IMR-90 (cell line): ENCODE results near the gene SORBS1. TPM values are rescaled to one million over a fixed set of nuclear protein-coding genes. Genes with fewer than 3 reads are reported as not detected.

ENCODE experiments used
- ATAC-seq: fragments of 200-7000 bp; cut with Tn5 transposase; 2 replicates; pipeline ENCODE4 v1.9.1; 2020; ENCODE audit warnings: low read depth, mild to moderate bottlenecking, moderate library complexity
- BruUV-seq: library from RNA; stranded (reverse); fragments of 400-500 nt; replicated peaks from 2 replicates; lab custom pipeline; 2021; lab: Mats Ljungman, UMichigan
- CTCF ChIA-PET: fragments of 300-600 bp; formaldehyde crosslinking; extraction: SDS; loops from one replicate; lab custom pipeline; 2021; ENCODE audit warnings: antibody characterized with exemption; lab: Yijun Ruan, JAX
- POLR2A ChIA-PET: fragments of 300-600 bp; sonication (Branson Sonifier 250); formaldehyde crosslinking; loops from one replicate; lab custom pipeline; 2022; ENCODE audit warnings: antibody characterized with exemption; ENCODE audit not compliant: unreplicated experiment; lab: Charles Lee
- DNase-seq: peaks from one replicate; pipeline ENCODE4 v3.0.0; 2013
- H2AFZ ChIP-seq: replicated peaks from 2 replicates; pipeline ENCODE3; 2013; ENCODE audit warnings: low read length, mild to moderate bottlenecking; ENCODE audit not compliant: poor library complexity
- H2AK5ac ChIP-seq: 2 replicates; pipeline ENCODE4 v1.6.1; 2013; ENCODE audit warnings: low read depth, low read length, inconsistent platforms
- H2AK9ac ChIP-seq: replicated peaks from 2 replicates; pipeline ENCODE3; 2013; ENCODE audit warnings: mild to moderate bottlenecking, low read depth, low read length, moderate library complexity; ENCODE audit not compliant: poor library complexity
- H2BK120ac ChIP-seq: 2 replicates; pipeline ENCODE4 v1.6.1; 2013; ENCODE audit warnings: low read depth, low read length, inconsistent platforms
- H2BK15ac ChIP-seq: 3 replicates; pipeline ENCODE4 v1.6.1; 2013; ENCODE audit warnings: low read depth, low read length, inconsistent platforms
- H2BK20ac ChIP-seq: 2 replicates; pipeline ENCODE4 v1.6.1; 2013; ENCODE audit warnings: low read depth, mild to moderate bottlenecking, inconsistent platforms, low read length, moderate library complexity
- H2BK5ac ChIP-seq: 2 replicates; pipeline ENCODE4 v1.6.1; 2013; ENCODE audit warnings: mild to moderate bottlenecking, low read depth, low read length, inconsistent platforms; ENCODE audit not compliant: poor library complexity, severe bottlenecking
- H3K14ac ChIP-seq: replicated peaks from 2 replicates; pipeline ENCODE4 v1.6.1; 2013; ENCODE audit warnings: low read depth, low read length, inconsistent platforms
- H3K18ac ChIP-seq: 2 replicates; pipeline ENCODE4 v1.6.1; 2013; ENCODE audit warnings: low read depth, low read length, control low read depth
- H3K23ac ChIP-seq: 2 replicates; pipeline ENCODE4 v1.6.1; 2013; ENCODE audit warnings: low read depth, low read length, inconsistent platforms
- H3K27ac ChIP-seq: 2 replicates; pipeline ENCODE4 v1.5.1; 2013; ENCODE audit warnings: mild to moderate bottlenecking, control low read depth, low read length; ENCODE audit not compliant: insufficient read depth
- H3K27me3 ChIP-seq: 2 replicates; pipeline ENCODE4 v1.6.1; 2013; ENCODE audit warnings: low read length; ENCODE audit not compliant: control insufficient read depth, insufficient read depth
- H3K36me3 ChIP-seq: 2 replicates; pipeline ENCODE4 v1.6.1; 2013; ENCODE audit warnings: low read length, mixed read lengths; ENCODE audit not compliant: control insufficient read depth, insufficient read depth
- H3K4ac ChIP-seq: 2 replicates; pipeline ENCODE4 v1.6.1; 2013; ENCODE audit warnings: low read depth, low read length, inconsistent platforms
- H3K4me1 ChIP-seq: 2 replicates; pipeline ENCODE4 v1.6.1; 2013; ENCODE audit warnings: low read length, mixed read lengths; ENCODE audit not compliant: control insufficient read depth, insufficient read depth
- H3K4me2 ChIP-seq: 2 replicates; pipeline ENCODE4 v1.6.1; 2013; ENCODE audit warnings: low read depth, mild to moderate bottlenecking, control low read depth, low read length, moderate library complexity
- H3K4me3 ChIP-seq: 2 replicates; pipeline ENCODE4 v1.5.1; 2013; ENCODE audit warnings: low read depth, mild to moderate bottlenecking, control low read depth, low read length, moderate library complexity; ENCODE audit not compliant: insufficient read depth
- H3K56ac ChIP-seq: 2 replicates; pipeline ENCODE4 v1.6.1; 2013; ENCODE audit warnings: low read length, inconsistent platforms; ENCODE audit not compliant: insufficient read depth; ENCODE audit errors: extremely low read depth
- H3K79me1 ChIP-seq, 2 experiments: 2 replicates each; pipeline ENCODE4 v1.6.1; 2013; ENCODE audit warnings: low read length in 2 of 2, inconsistent platforms in 1 of 2, low read depth in 1 of 2
- H3K9ac ChIP-seq: 2 replicates; pipeline ENCODE4 v1.6.1; 2013; ENCODE audit warnings: low read depth, low read length, control low read depth
- H3K9me1 ChIP-seq: 2 replicates; pipeline ENCODE4 v1.6.1; 2013; ENCODE audit warnings: low read length, inconsistent platforms; ENCODE audit not compliant: insufficient read depth
- H3K9me3 ChIP-seq: 2 replicates; pipeline ENCODE4 v1.6.1; 2013; ENCODE audit warnings: low read length; ENCODE audit not compliant: control insufficient read depth, insufficient read depth
- H4K20me1 ChIP-seq: 2 replicates; pipeline ENCODE4 v1.6.1; 2013; ENCODE audit warnings: low read length, inconsistent platforms; ENCODE audit not compliant: insufficient read depth
- H4K5ac ChIP-seq: 2 replicates; pipeline ENCODE4 v1.6.1; 2013; ENCODE audit warnings: mild to moderate bottlenecking, low read depth, low read length, control low read depth
- H4K8ac ChIP-seq, 2 experiments: 2 replicates each; pipeline ENCODE4 v1.6.1; 2013; ENCODE audit warnings: low read depth in 2 of 2, low read length in 2 of 2, control low read depth in 1 of 2, inconsistent platforms in 1 of 2
- H4K91ac ChIP-seq: 2 replicates; pipeline ENCODE4 v1.6.1; 2013; ENCODE audit warnings: low read depth, low read length, inconsistent platforms; ENCODE audit not compliant: insufficient read depth
- BHLHE40 ChIP-seq: fragments of 150-350 bp; IDR thresholded peaks from 2 replicates; pipeline ENCODE4 v1.6.1; 2016; ENCODE audit warnings: mild to moderate bottlenecking, low read depth, low read length
- CEBPB ChIP-seq: IDR thresholded peaks from 2 replicates; pipeline ENCODE4 v1.6.1; 2012; ENCODE audit warnings: low read depth, low read length, improper control_type of control experiment
- CHD1 ChIP-seq: IDR thresholded peaks from 2 replicates; pipeline ENCODE4 v1.6.1; 2012; ENCODE audit warnings: low read depth, low read length, improper control_type of control experiment
- CTCF ChIP-seq: conservative IDR thresholded peaks from 2 replicates; pipeline ENCODE4 v1.5.1; 2012; ENCODE audit warnings: mild to moderate bottlenecking, low read depth, low read length, improper control_type of control experiment
- ELK1 ChIP-seq: fragments of 150-350 bp; IDR thresholded peaks from 2 replicates; pipeline ENCODE4 v1.6.1; 2016; ENCODE audit warnings: low read depth, mild to moderate bottlenecking, low read length, moderate library complexity, borderline replicate concordance
- FOS ChIP-seq: fragments of 150-350 bp; IDR thresholded peaks from 2 replicates; pipeline ENCODE4 v1.6.1; 2016; ENCODE audit warnings: low read depth, low read length
- MAFK ChIP-seq: IDR thresholded peaks from 2 replicates; pipeline ENCODE4 v1.6.1; 2012; ENCODE audit warnings: low read depth, low read length, improper control_type of control experiment
- MAZ ChIP-seq: IDR thresholded peaks from 2 replicates; pipeline ENCODE4 v1.6.1; 2012; ENCODE audit warnings: low read depth, mild to moderate bottlenecking, low read length, improper control_type of control experiment, moderate library complexity, borderline replicate concordance
- MXI1 ChIP-seq: IDR thresholded peaks from 2 replicates; pipeline ENCODE4 v1.6.1; 2012; ENCODE audit warnings: low read depth, mild to moderate bottlenecking, low read length, moderate library complexity, borderline replicate concordance
- NFE2L2 ChIP-seq: fragments of 150-350 bp; IDR thresholded peaks from 2 replicates; pipeline ENCODE4 v1.6.1; 2016; ENCODE audit warnings: low read depth, mild to moderate bottlenecking, low read length
- POLR2A ChIP-seq: IDR thresholded peaks from 2 replicates; pipeline ENCODE4 v1.6.1; 2012; ENCODE audit warnings: mild to moderate bottlenecking, low read depth, low read length
- RAD21 ChIP-seq: IDR thresholded peaks from 2 replicates; pipeline ENCODE4 v1.6.1; 2012; ENCODE audit warnings: low read length, improper control_type of control experiment
- RCOR1 ChIP-seq: IDR thresholded peaks from 2 replicates; pipeline ENCODE4 v1.6.1; 2012; ENCODE audit warnings: mild to moderate bottlenecking, low read length, improper control_type of control experiment; ENCODE audit not compliant: insufficient replicate concordance
- RFX5 ChIP-seq: IDR thresholded peaks from 2 replicates; pipeline ENCODE4 v1.8.0; 2012; ENCODE audit warnings: low read depth, mild to moderate bottlenecking, low read length, moderate library complexity
- SMC3 ChIP-seq: fragments of 150-350 bp; IDR thresholded peaks from 2 replicates; pipeline ENCODE4 v1.6.1; 2016; ENCODE audit warnings: low read depth, mild to moderate bottlenecking, antibody characterized with exemption, low read length, moderate library complexity
- USF2 ChIP-seq: fragments of 150-350 bp; IDR thresholded peaks from 2 replicates; pipeline ENCODE4 v1.6.1; 2017; ENCODE audit warnings: mild to moderate bottlenecking, antibody characterized with exemption, low read length, low read depth
- WGBS, 2 experiments: methylation state at CpG; one replicate each; pipeline versions ENCODE4 v1.1.5 to v1.1.7; 2013; ENCODE audit warnings: missing lambda C conversion rate in 2 of 2; ENCODE audit not compliant: insufficient read length in 1 of 2; ENCODE audit errors: extremely low coverage in 2 of 2; 5-methylcytosine and 5-hydroxymethylcytosine counted together
- dilution Hi-C: fragments of 300-500 bp; cut with HindIII; formaldehyde crosslinking; loops from one replicate; pipeline ENCODE4 v1.14.3; 2018; ENCODE audit warnings: low sequenced_read_pairs; ENCODE audit not compliant: unreplicated experiment
- in situ Hi-C: fragments of 300-500 bp; cut with MboI; formaldehyde crosslinking; loops from 3 replicates; pipeline ENCODE4 v1.14.3; 2019; ENCODE audit warnings: low sequenced_read_pairs, inconsistent platforms, mixed read lengths
- intact Hi-C: fragments of 100-400 bp; cut with micrococcal nuclease; formaldehyde crosslinking; loops from 2 replicates; pipeline ENCODE4 v1.10.0; 2022
- polyA plus RNA-seq, 3 experiments: library from polyadenylated mRNA; depleted of rRNA; stranded (reverse); fragments of >200 nt; gene quantifications; 2 replicates each; pipeline ENCODE4 v1.2.3, GENCODE V29; 2012; ENCODE audit warnings: low replicate concordance in 1 of 3
- total RNA-seq: library from RNA; depleted of rRNA; stranded (reverse); fragments of >200 nt; gene quantifications from 2 replicates; pipeline ENCODE4 v1.2.3, GENCODE V29; 2012

SORBS1 gene
- total and polyA plus RNA-seq, 2 of the 4 experiments (the other 2 are of a cell fraction), result 0.18 to 0.32 TPM

- Histone ChIP-seq H3K14ac (no peak overlapping the region), H2AFZ (no peak overlapping the region), H3K4me2 (no peak overlapping the region), H3K27ac (no peak overlapping the region), H3K9ac (no peak overlapping the region), H3K56ac (no peak overlapping the region), H2AK5ac (no peak overlapping the region), H4K8ac (no peak overlapping the region), H3K4me3 (no peak overlapping the region), H3K9me1 (no peaks in the 10 kb centered on the region), H3K27me3 (peaks cover 1% of the 10 kb centered on the region), H2BK15ac (no peak overlapping the region), H2BK20ac (no peak overlapping the region), H3K18ac (no peak overlapping the region), H3K23ac (no peak overlapping the region), H4K5ac (no peak overlapping the region), H3K4me1 (no peaks in the 10 kb centered on the region), H2BK120ac (no peak overlapping the region), H4K20me1 (no peaks in the 10 kb centered on the region), H3K9me3 (no peaks in the 10 kb centered on the region), H2AK9ac (no peak overlapping the region), H3K36me3 (no peaks in the 10 kb centered on the region), H3K4ac (no peak overlapping the region), H4K91ac (no peak overlapping the region), H3K79me1 (no peaks in the 10 kb centered on the region), H2BK5ac (no peak overlapping the region)
- no peak for ATAC-seq
- dilution Hi-C loops (no loop called here), intact Hi-C loops (no loop called here), in situ Hi-C loops (no loop called here)
- POLR2A ChIA-PET, result no interaction called here
- no peak for DNase-seq
- CTCF ChIA-PET, result interaction anchor here (0.6 to 0.7 kb wide), 2 partner anchors 9 to 30 kb away, joined by 3 read pairs; no protein-coding TSS in a partner anchor
- WGBS, 2 experiments, result 40% methylated on average over 1 of the region's 2 CpGs; no CpG with 5 or more reads in 1 of the 2 experiments
- BruUV-seq, result no TSS peak
- TF ChIP-seq NFE2L2 (no peak), CEBPB (no peak), CHD1 (no peak), SMC3 (no peak), USF2 (no peak), RCOR1 (no peak), MAFK (no peak), RFX5 (no peak), POLR2A (no peak), FOS (no peak), RAD21 (no peak), BHLHE40 (no peak), ELK1 (no peak), MXI1 (no peak), MAZ (no peak), CTCF (no peak)
These were observed 172.0 kb downstream of the SORBS1 start for GRCh38 chr10:95389176-95389575.
